ENCODE data around the gene APOBEC4. TPM values are rescaled to one million over a fixed set of nuclear protein-coding genes. Genes with fewer than 3 reads are reported as not detected.
A peak's percentile ranks its signal among the peaks of the same experiment; 100 is the strongest.

APOBEC4 gene
- total and polyA plus RNA-seq, 2 experiments from 2014 or later = 0.37 TPM; not detected in 1

DNA sequence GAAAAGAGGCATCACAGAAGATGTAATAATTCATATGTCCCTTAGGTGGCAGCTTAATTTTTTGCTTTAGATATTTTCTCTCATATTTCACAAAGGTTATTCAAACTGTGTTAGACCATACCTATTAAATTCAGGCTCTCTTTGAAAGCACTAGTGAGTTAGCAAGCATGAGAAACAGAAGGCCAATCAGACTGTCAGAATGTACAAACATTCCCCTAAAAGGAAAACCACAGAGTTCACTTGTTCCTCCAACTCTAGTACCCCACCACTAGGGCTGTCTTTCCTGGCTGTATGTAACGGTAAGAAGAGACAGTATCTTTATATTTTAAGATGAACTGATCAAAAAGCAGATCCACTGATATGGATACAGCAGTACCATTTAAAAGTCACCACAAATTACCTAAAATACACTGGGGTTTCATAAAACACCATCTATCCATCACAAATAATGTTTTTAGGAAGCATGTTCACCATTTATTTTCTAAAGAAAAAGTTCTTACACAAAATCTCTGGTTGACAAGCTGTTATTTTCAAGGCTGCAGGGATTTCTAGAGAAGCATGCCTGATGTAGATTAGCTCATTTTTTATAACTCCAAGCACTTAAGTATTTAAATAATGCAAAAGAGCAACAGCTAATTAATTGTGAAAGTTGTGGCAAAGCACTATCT lies 19.3 kb downstream of the APOBEC4 start:
- peaks cover 46% of the 10 kb centered on the region for H3K79me2 ChIP-seq
- WGBS (ENCODE audit: low lambda C conversion rate, missing lambda C conversion rate) = 0% methylated on average over 1 of the region's 1 CpG

DNA sequence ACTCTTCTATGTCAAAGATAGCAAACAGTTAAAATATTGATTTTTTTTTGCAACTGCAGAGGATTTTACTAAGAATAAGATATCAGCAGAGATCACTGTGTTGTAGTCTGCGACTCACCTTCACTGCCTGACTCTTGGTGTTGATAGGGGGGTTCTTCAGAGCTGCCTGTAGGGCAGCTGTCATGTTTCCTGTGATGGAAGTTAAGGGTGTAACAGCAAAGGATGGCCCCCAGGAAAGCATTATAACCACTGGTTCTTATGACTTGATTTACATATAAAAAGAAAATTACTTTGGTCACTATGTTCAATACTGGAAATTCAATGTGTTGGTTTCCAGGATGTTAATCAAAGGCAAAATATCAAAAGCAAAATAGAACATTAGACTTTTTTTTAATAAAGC lies 20.2 kb downstream of the APOBEC4 start:
- H3K4me2 ChIP-seq = peak overlapping the region; percentile 74
- no peak overlapping the region for H2AFZ ChIP-seq
- H3K27ac ChIP-seq = no peak overlapping the region
- WGBS (ENCODE audit: low lambda C conversion rate, missing lambda C conversion rate) = 55% methylated on average over 1 of the region's 1 CpG
- H4K20me1 ChIP-seq (ENCODE audit: insufficient read depth, poor library complexity, severe bottlenecking) = peaks cover 26% of the 10 kb centered on the region
- no peaks in the 10 kb centered on the region for H3K27me3 ChIP-seq
- peaks cover 46% of the 10 kb centered on the region for H3K79me2 ChIP-seq
- TF ChIP-seq EZH2phosphoT487 (IDR thresholded peaks at IDR 0.05; ENCODE audit: low read depth, severe bottlenecking, unreplicated experiment) = no peak
- TF ChIP-seq, protein P1, sequence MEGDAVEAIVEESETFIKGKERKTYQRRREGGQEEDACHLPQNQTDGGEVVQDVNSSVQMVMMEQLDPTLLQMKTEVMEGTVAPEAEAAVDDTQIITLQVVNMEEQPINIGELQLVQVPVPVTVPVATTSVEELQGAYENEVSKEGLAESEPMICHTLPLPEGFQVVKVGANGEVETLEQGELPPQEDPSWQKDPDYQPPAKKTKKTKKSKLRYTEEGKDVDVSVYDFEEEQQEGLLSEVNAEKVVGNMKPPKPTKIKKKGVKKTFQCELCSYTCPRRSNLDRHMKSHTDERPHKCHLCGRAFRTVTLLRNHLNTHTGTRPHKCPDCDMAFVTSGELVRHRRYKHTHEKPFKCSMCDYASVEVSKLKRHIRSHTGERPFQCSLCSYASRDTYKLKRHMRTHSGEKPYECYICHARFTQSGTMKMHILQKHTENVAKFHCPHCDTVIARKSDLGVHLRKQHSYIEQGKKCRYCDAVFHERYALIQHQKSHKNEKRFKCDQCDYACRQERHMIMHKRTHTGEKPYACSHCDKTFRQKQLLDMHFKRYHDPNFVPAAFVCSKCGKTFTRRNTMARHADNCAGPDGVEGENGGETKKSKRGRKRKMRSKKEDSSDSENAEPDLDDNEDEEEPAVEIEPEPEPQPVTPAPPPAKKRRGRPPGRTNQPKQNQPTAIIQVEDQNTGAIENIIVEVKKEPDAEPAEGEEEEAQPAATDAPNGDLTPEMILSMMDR (IDR thresholded peaks at IDR 0.05; ENCODE audit: poor library complexity) = no peak
- no peak for TF ChIP-seq EZH2 (IDR thresholded peaks at IDR 0.05; ENCODE audit: borderline replicate concordance)
- no peak for DNase-seq (ENCODE audit: low spot score)
- no peaks in the 10 kb centered on the region for H3K9me3 ChIP-seq (ENCODE audit: low read depth)
- peaks cover 14% of the 10 kb centered on the region for H3K4me1 ChIP-seq (ENCODE audit: insufficient read depth)
- no peaks in the 10 kb centered on the region for H3K36me3 ChIP-seq (replicated peaks; ENCODE audit: insufficient read depth, low read depth)
- H3K4me3 ChIP-seq = peak overlapping the region; percentile 74
- no peaks in the 10 kb centered on the region for H3K9me2 ChIP-seq (replicated peaks; ENCODE audit: insufficient read depth)

More for the DNA sequence above, 19.3 kb downstream of the APOBEC4 start:
- H3K4me2 ChIP-seq = peak overlapping the region; percentile 74
- no peak overlapping the region for H2AFZ ChIP-seq
- H3K9me2 ChIP-seq (replicated peaks; ENCODE audit: insufficient read depth) = no peaks in the 10 kb centered on the region
- H3K36me3 ChIP-seq (replicated peaks; ENCODE audit: insufficient read depth, low read depth) = no peaks in the 10 kb centered on the region
- H3K27ac ChIP-seq = peak overlapping the region; percentile 93
- H3K27me3 ChIP-seq = no peaks in the 10 kb centered on the region
- peaks cover 14% of the 10 kb centered on the region for H3K4me1 ChIP-seq (ENCODE audit: insufficient read depth)
- peak overlapping the region; percentile 74 for H3K4me3 ChIP-seq
- DNase-seq (ENCODE audit: low spot score) = peak; percentile 57
- peaks cover 26% of the 10 kb centered on the region for H4K20me1 ChIP-seq (ENCODE audit: insufficient read depth, poor library complexity, severe bottlenecking)
- no peak for TF ChIP-seq EZH2 (IDR thresholded peaks at IDR 0.05; ENCODE audit: borderline replicate concordance)
- TF ChIP-seq, protein P1 (IDR thresholded peaks at IDR 0.05; ENCODE audit: poor library complexity) = peak; percentile 41
- no peaks in the 10 kb centered on the region for H3K9me3 ChIP-seq (ENCODE audit: low read depth)

DNA sequence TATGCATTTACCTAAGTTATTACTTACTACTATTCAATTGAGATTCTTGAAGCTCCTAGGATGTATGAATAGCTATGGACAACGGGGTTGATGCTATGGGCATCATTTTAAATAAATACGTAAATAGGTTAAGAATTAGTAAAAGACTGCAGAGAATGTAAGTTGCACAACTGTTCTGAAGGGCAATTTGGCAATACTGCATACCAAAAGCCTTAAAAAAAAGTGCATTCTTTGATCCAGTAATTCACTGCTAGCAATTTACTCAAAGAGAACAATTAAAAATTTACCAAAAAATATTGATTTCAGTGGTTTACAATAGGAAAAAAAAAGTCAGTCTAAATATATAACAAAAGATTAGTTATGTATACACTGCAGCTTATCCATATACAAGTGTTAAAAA lies 21.0 kb downstream of the APOBEC4 start:
- no peaks in the 10 kb centered on the region for H3K9me2 ChIP-seq (replicated peaks; ENCODE audit: insufficient read depth)
- H4K20me1 ChIP-seq (ENCODE audit: insufficient read depth, poor library complexity, severe bottlenecking) = peaks cover 26% of the 10 kb centered on the region
- H3K27me3 ChIP-seq = no peaks in the 10 kb centered on the region
- H3K4me2 ChIP-seq = peak overlapping the region; percentile 74
- 40% methylated on average over 2 of the region's 2 CpGs for WGBS (ENCODE audit: low lambda C conversion rate, missing lambda C conversion rate)
- H3K4me1 ChIP-seq (ENCODE audit: insufficient read depth) = peaks cover 14% of the 10 kb centered on the region
- H3K79me2 ChIP-seq = peaks cover 46% of the 10 kb centered on the region
- no peak overlapping the region for H3K4me3 ChIP-seq
- H3K27ac ChIP-seq = no peak overlapping the region
- no peak for DNase-seq (ENCODE audit: low spot score)
- TF ChIP-seq EZH2phosphoT487 (IDR thresholded peaks at IDR 0.05; ENCODE audit: low read depth, severe bottlenecking, unreplicated experiment) (no peak), EZH2 (IDR thresholded peaks at IDR 0.05; ENCODE audit: borderline replicate concordance) (no peak)
- TF ChIP-seq, protein P1 (IDR thresholded peaks at IDR 0.05; ENCODE audit: poor library complexity) = no peak
- no peaks in the 10 kb centered on the region for H3K9me3 ChIP-seq (ENCODE audit: low read depth)
- no peak overlapping the region for H2AFZ ChIP-seq
- no peaks in the 10 kb centered on the region for H3K36me3 ChIP-seq (replicated peaks; ENCODE audit: insufficient read depth, low read depth)

Data from hepatocyte (in vitro differentiated cells).